Measurements from ENCODE around the gene INHA.

- TF ChIP-seq POLR2AphosphoS5 (IDR thresholded peaks at IDR 0.05; ENCODE audit: low read depth, low read length) (no peak), SIN3A (IDR thresholded peaks at IDR 0.05; ENCODE audit: borderline replicate concordance, insufficient read depth, low read length) (no peak)
Measured at GRCh38 chr2:219524817-219525216, 47.3 kb upstream of the INHA start.

Measured in PFSK-1 (cell line).